ENCODE measurements around the gene SLC30A3.

The SLC30A3 gene

DNA sequence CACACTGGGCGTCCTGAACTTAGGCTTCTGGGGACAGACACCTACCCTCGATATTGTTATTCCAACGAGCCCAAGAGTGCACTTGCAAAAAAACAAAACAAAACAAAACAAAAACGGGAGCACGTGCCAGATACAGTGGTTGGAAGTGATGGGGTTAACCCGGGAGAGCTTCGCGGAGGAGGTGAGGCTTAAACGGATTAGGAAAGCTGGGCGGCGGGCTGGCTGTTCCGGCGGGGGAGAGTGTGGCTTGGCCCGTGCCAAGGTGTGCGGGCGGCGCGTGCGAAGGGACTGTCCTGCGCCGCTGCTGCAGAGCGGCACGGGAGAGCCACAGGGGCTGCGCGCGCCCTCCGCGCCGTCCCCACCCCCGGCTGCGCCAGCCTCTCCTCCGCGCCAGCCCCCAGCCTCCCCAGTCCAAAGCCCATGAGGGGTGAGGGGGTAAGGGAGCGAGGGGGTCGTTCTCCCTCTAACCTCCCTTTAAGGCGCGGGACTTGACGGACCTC lies 1.5 kb upstream of the SLC30A3 start:
- DNase-seq (ENCODE audit: low read depth, low spot score), result no peak
- peak overlapping the region; percentile 51 for H3K4me3 ChIP-seq (ENCODE audit: low read length)

DNA sequence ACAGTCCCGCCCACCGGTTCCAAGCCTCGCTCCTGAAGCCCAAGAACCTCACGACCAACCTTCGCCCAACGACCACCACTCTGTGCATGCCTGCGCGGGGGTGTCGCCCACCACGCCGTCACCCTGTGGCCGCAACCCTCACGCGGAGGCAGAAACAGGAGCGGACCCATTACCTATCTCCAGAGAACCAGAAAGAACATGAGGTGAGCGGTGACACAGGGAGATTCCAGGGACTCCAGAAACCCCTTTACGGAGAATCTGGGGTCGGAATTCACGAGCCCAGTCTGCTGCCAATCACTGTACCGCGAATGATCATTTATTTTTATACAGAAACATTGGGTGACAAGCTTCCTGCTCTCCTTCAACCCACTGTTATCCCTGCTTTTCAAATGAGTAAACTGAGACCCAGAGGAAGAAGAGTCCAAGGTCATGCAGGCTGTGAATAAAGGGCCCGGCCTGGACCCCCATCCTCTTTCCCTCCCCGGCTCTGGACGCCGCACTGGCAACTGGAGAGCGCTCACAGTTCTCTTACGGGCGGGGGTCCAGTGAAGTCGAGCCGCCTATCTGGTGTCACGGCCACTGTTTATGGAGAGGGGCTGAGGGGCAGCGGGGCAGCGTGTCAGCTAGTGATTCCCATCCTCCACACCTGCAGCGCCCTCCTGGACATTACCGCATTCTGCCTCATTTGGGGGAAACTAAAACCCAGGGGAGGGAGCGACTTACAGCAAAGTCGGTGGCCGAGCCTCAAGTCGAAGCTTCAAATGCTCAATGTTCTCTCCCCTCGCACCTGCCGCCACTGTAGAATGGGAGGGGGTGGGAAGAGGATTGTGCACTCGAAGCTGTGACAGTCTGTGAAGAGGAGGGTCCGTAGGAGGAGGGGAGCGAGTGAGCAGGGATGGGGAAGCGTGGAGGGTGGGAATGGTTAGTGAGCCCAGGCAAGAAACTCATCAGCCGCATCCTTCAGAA lies 723 bp upstream of the SLC30A3 start:
- H3K4me3 ChIP-seq (ENCODE audit: low read length), result peak overlapping the region; percentile 57
- no peak for DNase-seq (ENCODE audit: low read depth, low spot score)

- no peak for DNase-seq (ENCODE audit: low read depth, low spot score)
- H3K4me3 ChIP-seq (ENCODE audit: low read length), result no peak overlapping the region
Measured at GRCh38 chr2:27261926-27262298, 935 bp downstream of the SLC30A3 start.

DNA sequence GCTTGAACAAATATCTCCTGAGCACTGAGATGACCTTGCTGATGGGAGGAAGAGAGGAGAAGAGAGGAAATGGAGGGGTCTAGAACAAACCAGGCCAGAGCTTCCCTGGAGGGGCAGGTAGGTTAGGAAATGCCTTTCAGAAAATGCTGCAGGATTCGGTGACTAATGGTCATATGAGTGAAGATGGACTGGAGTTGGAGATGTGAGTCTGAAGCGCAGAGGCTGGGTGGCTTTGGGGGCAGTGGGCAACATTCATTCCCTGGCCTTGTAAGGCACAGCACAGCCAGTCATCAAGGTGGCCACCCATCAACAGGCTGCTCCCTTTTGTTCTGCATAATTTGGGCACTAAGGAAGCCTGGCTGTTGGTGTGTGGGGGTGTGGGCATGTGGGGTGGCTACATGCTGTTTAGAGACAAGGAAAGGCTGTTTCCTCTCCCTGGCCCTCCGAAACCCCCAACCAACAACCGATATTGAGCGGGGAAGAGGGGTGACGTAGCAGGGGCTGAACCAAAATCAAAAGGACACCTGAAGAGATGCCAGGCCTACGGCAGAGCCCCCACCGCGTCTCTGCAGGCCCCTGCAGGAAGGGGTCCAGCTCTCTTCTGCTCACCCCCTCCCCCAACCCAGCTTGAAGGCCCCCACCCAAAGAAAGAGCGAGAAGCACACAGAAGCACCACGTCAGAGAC lies 1.5 kb downstream of the SLC30A3 start:
- H3K4me3 ChIP-seq (ENCODE audit: low read length), result no peak overlapping the region

GRCh38 chr2:27258051-27258450 lies 4.8 kb downstream of the SLC30A3 start:
- DNase-seq (ENCODE audit: low read depth, low spot score), result no peak
- H3K4me3 ChIP-seq (ENCODE audit: low read length), result no peak overlapping the region

More for the DNA sequence above, 1.5 kb downstream of the SLC30A3 start:
- DNase-seq (ENCODE audit: low read depth, low spot score), result no peak

- no peak for DNase-seq (ENCODE audit: low read depth, low spot score)
- H3K4me3 ChIP-seq (ENCODE audit: low read length), result no peak overlapping the region
Measured at GRCh38 chr2:27256855-27257454, 5.9 kb downstream of the SLC30A3 start.

- H3K4me3 ChIP-seq (ENCODE audit: low read length), result no peak overlapping the region
- no peak for DNase-seq (ENCODE audit: low read depth, low spot score)
Measured at GRCh38 chr2:27255660-27256059, 7.2 kb downstream of the SLC30A3 start.

- DNase-seq (ENCODE audit: low read depth, low spot score), result no peak
- no peak overlapping the region for H3K4me3 ChIP-seq (ENCODE audit: low read length)
Measured at GRCh38 chr2:27255187-27255586, 7.7 kb downstream of the SLC30A3 start.

DNA sequence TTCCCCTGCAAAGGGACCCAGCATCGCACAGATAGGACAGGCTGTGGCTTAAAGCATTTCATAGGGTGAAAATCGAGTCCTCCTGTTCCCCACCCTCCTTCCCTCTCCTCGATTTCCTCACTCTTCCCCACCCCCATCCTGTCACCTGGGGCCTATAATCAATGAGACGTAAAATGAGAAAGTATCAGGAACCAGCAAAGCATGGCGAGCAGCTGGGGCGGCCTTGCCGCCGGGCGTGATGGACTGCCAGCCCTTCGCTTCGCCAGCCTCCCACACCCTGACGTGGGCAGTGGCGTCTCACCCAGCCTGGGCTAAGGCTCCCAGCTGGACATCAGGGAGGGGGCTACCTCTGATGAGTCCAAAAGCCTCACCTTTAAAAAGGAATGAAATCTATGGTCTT lies 11.1 kb downstream of the SLC30A3 start:
- H3K4me3 ChIP-seq (ENCODE audit: low read length), result no peak overlapping the region
- DNase-seq (ENCODE audit: low read depth, low spot score), result no peak

DNA sequence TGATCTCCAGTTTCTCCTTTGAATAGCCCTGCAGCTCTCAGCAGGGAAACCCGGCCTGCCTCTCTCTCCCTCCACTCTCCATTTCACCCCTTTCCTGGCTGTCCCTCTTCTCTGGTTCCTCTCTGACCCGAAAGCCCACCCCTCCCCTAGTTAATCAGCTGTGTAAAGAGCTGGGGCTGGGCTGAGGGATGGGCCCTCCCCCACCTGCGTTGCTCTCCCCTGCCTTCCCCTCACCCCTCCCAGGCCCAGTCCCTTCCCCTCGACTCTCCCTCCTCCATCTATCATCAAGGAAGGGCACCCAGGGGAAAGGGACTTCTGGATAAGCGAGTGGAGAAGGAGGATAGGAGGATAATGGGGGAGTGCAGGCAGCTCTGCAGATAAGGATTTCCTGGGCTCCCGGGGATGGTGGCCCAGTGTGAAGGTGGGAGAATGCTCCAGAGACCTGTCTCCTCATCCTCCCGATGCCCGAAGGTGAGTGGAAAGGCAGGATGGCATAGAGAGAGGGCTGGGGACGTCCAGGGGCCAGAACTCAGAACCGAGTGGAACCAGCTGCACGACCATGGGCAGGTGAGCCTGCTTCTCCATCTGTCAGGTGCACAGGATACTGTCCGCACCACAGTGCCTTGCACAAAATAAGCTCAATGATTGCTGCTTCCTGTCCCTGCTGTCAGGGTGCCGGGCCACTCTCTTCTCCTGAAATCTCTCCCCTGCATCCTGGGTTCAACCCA lies 12.0 kb downstream of the SLC30A3 start:
- DNase-seq (ENCODE audit: low read depth, low spot score), result no peak
- no peak overlapping the region for H3K4me3 ChIP-seq (ENCODE audit: low read length)

- no peak overlapping the region for H3K4me3 ChIP-seq (ENCODE audit: low read length)
- no peak for DNase-seq (ENCODE audit: low read depth, low spot score)
Measured at GRCh38 chr2:27249891-27250651, 12.8 kb downstream of the SLC30A3 start.

DNA sequence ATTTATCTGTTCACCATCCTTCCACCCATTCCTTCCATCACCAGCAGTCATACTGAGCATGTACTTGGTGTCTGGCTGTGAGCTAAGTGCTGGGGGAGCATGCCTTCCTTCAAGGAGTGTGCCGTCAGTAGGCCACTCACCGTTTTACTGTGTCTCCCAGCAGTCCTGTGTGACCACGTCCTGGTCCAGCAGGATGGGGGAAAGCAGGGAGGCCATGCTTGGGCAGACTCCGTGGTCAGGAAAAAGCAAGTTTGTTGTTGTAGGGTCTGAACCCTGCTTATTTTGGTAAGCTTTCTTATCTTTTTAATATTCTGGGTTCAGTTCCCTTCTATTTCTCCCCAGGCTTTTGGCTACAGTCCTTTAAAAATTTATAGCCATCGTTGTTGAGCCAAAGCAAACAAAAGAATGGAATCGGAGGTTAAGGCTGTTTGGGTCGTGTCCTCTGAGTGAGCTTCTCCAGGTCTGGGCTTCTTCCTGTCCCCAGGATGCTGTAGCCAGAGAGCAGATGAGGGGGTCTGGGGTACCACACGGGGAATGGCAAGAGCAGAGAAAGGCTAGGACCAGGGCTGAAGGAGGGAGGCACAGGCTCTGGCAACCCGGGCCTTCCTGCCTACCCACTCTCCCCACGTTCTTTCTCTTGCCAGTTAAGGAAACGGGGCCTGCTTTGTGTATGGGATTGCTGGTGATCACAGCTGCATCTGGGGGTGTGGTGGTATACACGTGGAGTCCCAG lies 13.5 kb downstream of the SLC30A3 start:
- H3K4me3 ChIP-seq (ENCODE audit: low read length), result no peak overlapping the region
- DNase-seq (ENCODE audit: low read depth, low spot score), result no peak

- H3K4me3 ChIP-seq (ENCODE audit: low read length), result no peak overlapping the region
- DNase-seq (ENCODE audit: low read depth, low spot score), result no peak
Measured at GRCh38 chr2:27247893-27248292, 15.0 kb downstream of the SLC30A3 start.

- no peak overlapping the region for H3K4me3 ChIP-seq (ENCODE audit: low read length)
- no peak for DNase-seq (ENCODE audit: low read depth, low spot score)
Measured at GRCh38 chr2:27245626-27246025, 17.2 kb downstream of the SLC30A3 start.

DNA sequence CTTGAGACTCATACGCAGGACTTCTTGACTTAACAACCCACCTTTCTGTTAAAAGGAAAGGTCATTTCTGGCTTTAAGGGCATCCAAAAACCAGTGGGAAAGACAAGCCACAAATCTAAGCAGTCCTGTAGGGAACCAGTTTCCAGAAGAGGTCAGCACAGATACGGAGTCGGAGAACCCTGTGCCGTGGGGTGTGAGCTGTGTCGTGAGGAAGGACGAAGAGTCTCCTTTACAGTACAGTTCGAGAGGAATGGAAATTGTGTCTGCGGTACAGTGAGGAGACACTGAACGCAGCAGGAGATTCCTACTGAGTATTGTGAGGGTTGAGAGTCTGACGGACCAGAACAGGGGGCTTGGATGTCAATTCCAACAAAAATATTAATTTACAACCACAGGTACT lies 17.7 kb downstream of the SLC30A3 start:
- DNase-seq (ENCODE audit: low read depth, low spot score), result no peak
- no peak overlapping the region for H3K4me3 ChIP-seq (ENCODE audit: low read length)

GRCh38 chr2:27243391-27244130 lies 19.3 kb downstream of the SLC30A3 start:
- DNase-seq (ENCODE audit: low read depth, low spot score), result no peak
- no peak overlapping the region for H3K4me3 ChIP-seq (ENCODE audit: low read length)

GRCh38 chr2:27242614-27242951 lies 20.3 kb downstream of the SLC30A3 start:
- no peak for DNase-seq (ENCODE audit: low read depth, low spot score)

More at GRCh38 chr2:27242614-27242951, 20.3 kb downstream of the SLC30A3 start:
- no peak overlapping the region for H3K4me3 ChIP-seq (ENCODE audit: low read length)

All from Jurkat, Clone E6-1 (cell line).